Measurements from ENCODE around the gene CER1.

The CER1 gene

GRCh38 chr9:14715102-14715501, 7.4 kb downstream of the CER1 start:
- Histone ChIP-seq H3K27me3 (ENCODE audit: control insufficient read depth, insufficient read depth, low read length) (peaks cover 34% of the 10 kb centered on the region), H3K36me3 (ENCODE audit: control insufficient read depth, insufficient read depth, low read length) (peaks cover 16% of the 10 kb centered on the region), H3K9me3 (ENCODE audit: control insufficient read depth, insufficient read depth, low read depth, low read length) (peaks cover 4% of the 10 kb centered on the region; the same call in 1 of the 2 replicates), H3K27ac (ENCODE audit: low read depth, low read length) (no peak overlapping the region), H3K4me1 (ENCODE audit: control insufficient read depth, insufficient read depth, low read length) (no peaks in the 10 kb centered on the region), H3K4me3 (ENCODE audit: low read depth, low read length) (no peak overlapping the region), H3K9ac (ENCODE audit: low read length) (no peak overlapping the region)

GRCh38 chr9:14713187-14713767, 9.3 kb downstream of the CER1 start:
- no peak overlapping the region for H3K4me3 ChIP-seq (ENCODE audit: low read depth, low read length)
- H3K9me3 ChIP-seq (ENCODE audit: control insufficient read depth, insufficient read depth, low read depth, low read length) = peaks cover 4% of the 10 kb centered on the region; the same call in 1 of the 2 replicates
- peaks cover 18% of the 10 kb centered on the region for H3K36me3 ChIP-seq (ENCODE audit: control insufficient read depth, insufficient read depth, low read length)
- peaks cover 17% of the 10 kb centered on the region; the same call in 1 of the 2 replicates for H3K27me3 ChIP-seq (ENCODE audit: control insufficient read depth, insufficient read depth, low read length)
- H3K4me1 ChIP-seq (ENCODE audit: control insufficient read depth, insufficient read depth, low read length) = no peaks in the 10 kb centered on the region
- no peak overlapping the region for H3K27ac ChIP-seq (ENCODE audit: low read depth, low read length)
- H3K9ac ChIP-seq (ENCODE audit: low read length) = no peak overlapping the region

- H3K4me3 ChIP-seq (ENCODE audit: low read depth, low read length) = no peak overlapping the region
- H3K4me1 ChIP-seq (ENCODE audit: control insufficient read depth, insufficient read depth, low read length) = no peaks in the 10 kb centered on the region
- peaks cover 27% of the 10 kb centered on the region; the same call in 1 of the 2 replicates for H3K36me3 ChIP-seq (ENCODE audit: control insufficient read depth, insufficient read depth, low read length)
- H3K9ac ChIP-seq (ENCODE audit: low read length) = no peak overlapping the region
- peaks cover 4% of the 10 kb centered on the region; the same call in 1 of the 2 replicates for H3K9me3 ChIP-seq (ENCODE audit: control insufficient read depth, insufficient read depth, low read depth, low read length)
- no peak overlapping the region for H3K27ac ChIP-seq (ENCODE audit: low read depth, low read length)
- peaks cover 3% of the 10 kb centered on the region; the same call in 1 of the 2 replicates for H3K27me3 ChIP-seq (ENCODE audit: control insufficient read depth, insufficient read depth, low read length)
These were observed 11.7 kb downstream of the CER1 start for GRCh38 chr9:14710804-14711203.

GRCh38 chr9:14706530-14707140, 15.9 kb downstream of the CER1 start:
- no peak overlapping the region for H3K4me3 ChIP-seq (ENCODE audit: low read depth, low read length)
- peaks cover 4% of the 10 kb centered on the region; the same call in 1 of the 2 replicates for H3K9me3 ChIP-seq (ENCODE audit: control insufficient read depth, insufficient read depth, low read depth, low read length)
- no peak overlapping the region for H3K27ac ChIP-seq (ENCODE audit: low read depth, low read length)
- peaks cover 19% of the 10 kb centered on the region; the same call in 1 of the 2 replicates for H3K36me3 ChIP-seq (ENCODE audit: control insufficient read depth, insufficient read depth, low read length)
- H3K4me1 ChIP-seq (ENCODE audit: control insufficient read depth, insufficient read depth, low read length) = no peaks in the 10 kb centered on the region
- no peak overlapping the region for H3K9ac ChIP-seq (ENCODE audit: low read length)
- no peaks in the 10 kb centered on the region for H3K27me3 ChIP-seq (ENCODE audit: control insufficient read depth, insufficient read depth, low read length)

GRCh38 chr9:14705079-14705478, 17.5 kb downstream of the CER1 start:
- Histone ChIP-seq H3K9me3 (ENCODE audit: control insufficient read depth, insufficient read depth, low read depth, low read length) (peaks cover under 1% of the 10 kb centered on the region; the same call in 1 of the 2 replicates), H3K4me1 (ENCODE audit: control insufficient read depth, insufficient read depth, low read length) (no peaks in the 10 kb centered on the region), H3K36me3 (ENCODE audit: control insufficient read depth, insufficient read depth, low read length) (peaks cover 12% of the 10 kb centered on the region; the same call in 1 of the 2 replicates), H3K27ac (ENCODE audit: low read depth, low read length) (no peak overlapping the region), H3K9ac (ENCODE audit: low read length) (no peak overlapping the region), H3K4me3 (ENCODE audit: low read depth, low read length) (no peak overlapping the region), H3K27me3 (ENCODE audit: control insufficient read depth, insufficient read depth, low read length) (no peaks in the 10 kb centered on the region)

GRCh38 chr9:14704281-14704680, 18.3 kb downstream of the CER1 start:
- peaks cover 11% of the 10 kb centered on the region; the same call in 1 of the 2 replicates for H3K36me3 ChIP-seq (ENCODE audit: control insufficient read depth, insufficient read depth, low read length)
- no peak overlapping the region for H3K4me3 ChIP-seq (ENCODE audit: low read depth, low read length)
- H3K27me3 ChIP-seq (ENCODE audit: control insufficient read depth, insufficient read depth, low read length) = no peaks in the 10 kb centered on the region; the same call in 1 of the 2 replicates
- H3K27ac ChIP-seq (ENCODE audit: low read depth, low read length) = no peak overlapping the region
- H3K4me1 ChIP-seq (ENCODE audit: control insufficient read depth, insufficient read depth, low read length) = no peaks in the 10 kb centered on the region
- H3K9me3 ChIP-seq (ENCODE audit: control insufficient read depth, insufficient read depth, low read depth, low read length) = no peaks in the 10 kb centered on the region; the same call in 1 of the 2 replicates
- no peak overlapping the region for H3K9ac ChIP-seq (ENCODE audit: low read length)

GRCh38 chr9:14702200-14702720, 20.3 kb downstream of the CER1 start:
- Histone ChIP-seq H3K27me3 (ENCODE audit: control insufficient read depth, insufficient read depth, low read length) (peaks cover under 1% of the 10 kb centered on the region; the same call in 1 of the 2 replicates), H3K4me3 (ENCODE audit: low read depth, low read length) (no peak overlapping the region), H3K9me3 (ENCODE audit: control insufficient read depth, insufficient read depth, low read depth, low read length) (no peaks in the 10 kb centered on the region), H3K9ac (ENCODE audit: low read length) (no peak overlapping the region), H3K27ac (ENCODE audit: low read depth, low read length) (no peak overlapping the region), H3K4me1 (ENCODE audit: control insufficient read depth, insufficient read depth, low read length) (no peaks in the 10 kb centered on the region), H3K36me3 (ENCODE audit: control insufficient read depth, insufficient read depth, low read length) (0 out of 2 replicates have a peak, but pooled peaks cover 2% of the 10 kb centered on the region)

GRCh38 chr9:14693251-14693861, 29.2 kb downstream of the CER1 start, which contains the start of gene ZDHHC21:
ZDHHC21 (minus strand) TSS chr9:14693432; CDS start chr9:14674340, 19,092 bp downstream.
- Histone ChIP-seq H3K9me3 (ENCODE audit: control insufficient read depth, insufficient read depth, low read depth, low read length) (no peaks in the 10 kb centered on the region), H3K4me1 (ENCODE audit: control insufficient read depth, insufficient read depth, low read length) (peaks cover 5% of the 10 kb centered on the region), H3K27ac (ENCODE audit: low read depth, low read length) (no peak within 1 kb of the TSS), H3K9ac (ENCODE audit: low read length) (peak within 1 kb of the TSS; percentile 75), H3K27me3 (ENCODE audit: control insufficient read depth, insufficient read depth, low read length) (peaks cover 24% of the 10 kb centered on the region; the same call in 1 of the 2 replicates), H3K36me3 (ENCODE audit: control insufficient read depth, insufficient read depth, low read length) (peaks cover 15% of the 10 kb centered on the region), H3K4me3 (ENCODE audit: low read depth, low read length) (peak within 1 kb of the TSS; percentile 76)

GRCh38 chr9:14692470-14693250, 29.9 kb downstream of the CER1 start:
- Histone ChIP-seq H3K4me1 (ENCODE audit: control insufficient read depth, insufficient read depth, low read length) (peaks cover 5% of the 10 kb centered on the region), H3K4me3 (ENCODE audit: low read depth, low read length) (peak overlapping the region; percentile 76), H3K27me3 (ENCODE audit: control insufficient read depth, insufficient read depth, low read length) (peaks cover 24% of the 10 kb centered on the region; the same call in 1 of the 2 replicates), H3K27ac (ENCODE audit: low read depth, low read length) (no peak overlapping the region), H3K36me3 (ENCODE audit: control insufficient read depth, insufficient read depth, low read length) (peaks cover 19% of the 10 kb centered on the region), H3K9ac (ENCODE audit: low read length) (peak overlapping the region; percentile 75), H3K9me3 (ENCODE audit: control insufficient read depth, insufficient read depth, low read depth, low read length) (no peaks in the 10 kb centered on the region)

- H3K36me3 ChIP-seq (ENCODE audit: control insufficient read depth, insufficient read depth, low read length) = peaks cover 30% of the 10 kb centered on the region
- no peaks in the 10 kb centered on the region for H3K9me3 ChIP-seq (ENCODE audit: control insufficient read depth, insufficient read depth, low read depth, low read length)
- H3K4me1 ChIP-seq (ENCODE audit: control insufficient read depth, insufficient read depth, low read length) = peaks cover 5% of the 10 kb centered on the region
- peaks cover 16% of the 10 kb centered on the region; the same call in 1 of the 2 replicates for H3K27me3 ChIP-seq (ENCODE audit: control insufficient read depth, insufficient read depth, low read length)
- H3K27ac ChIP-seq (ENCODE audit: low read depth, low read length) = no peak overlapping the region
- no peak overlapping the region for H3K9ac ChIP-seq (ENCODE audit: low read length)
- H3K4me3 ChIP-seq (ENCODE audit: low read depth, low read length) = no peak overlapping the region
These were observed 31.4 kb downstream of the CER1 start for GRCh38 chr9:14690948-14691730.

All from HUES6 (cell line).